Erythroblast (primary cell): ENCODE data around the gene SSPN.

Experiments
- GATA1 ChIP-seq: IDR thresholded peaks from 2 replicates; pipeline ENCODE4 v1.6.1; 2011; ENCODE audit warnings: low read depth, mild to moderate bottlenecking, control low read depth, low read length, moderate library complexity
- POLR2A ChIP-seq: IDR thresholded peaks from 2 replicates; pipeline ENCODE4 v1.6.1; 2011; ENCODE audit warnings: mild to moderate bottlenecking, low read length

- TF ChIP-seq POLR2A: no peak
- TF ChIP-seq GATA1: no peak
Measured at GRCh38 chr12:26265606-26266005, 70.2 kb downstream of the SSPN start.
